Fibroblast of peridontal ligament (primary cell): Measurements from ENCODE around the gene ITPR1.

ENCODE experiments used
- DNase-seq: peaks from one replicate; pipeline ENCODE4 v3.0.0-alpha.2; 2010; ENCODE audit errors: extremely low read depth

ITPR1 gene

DNA sequence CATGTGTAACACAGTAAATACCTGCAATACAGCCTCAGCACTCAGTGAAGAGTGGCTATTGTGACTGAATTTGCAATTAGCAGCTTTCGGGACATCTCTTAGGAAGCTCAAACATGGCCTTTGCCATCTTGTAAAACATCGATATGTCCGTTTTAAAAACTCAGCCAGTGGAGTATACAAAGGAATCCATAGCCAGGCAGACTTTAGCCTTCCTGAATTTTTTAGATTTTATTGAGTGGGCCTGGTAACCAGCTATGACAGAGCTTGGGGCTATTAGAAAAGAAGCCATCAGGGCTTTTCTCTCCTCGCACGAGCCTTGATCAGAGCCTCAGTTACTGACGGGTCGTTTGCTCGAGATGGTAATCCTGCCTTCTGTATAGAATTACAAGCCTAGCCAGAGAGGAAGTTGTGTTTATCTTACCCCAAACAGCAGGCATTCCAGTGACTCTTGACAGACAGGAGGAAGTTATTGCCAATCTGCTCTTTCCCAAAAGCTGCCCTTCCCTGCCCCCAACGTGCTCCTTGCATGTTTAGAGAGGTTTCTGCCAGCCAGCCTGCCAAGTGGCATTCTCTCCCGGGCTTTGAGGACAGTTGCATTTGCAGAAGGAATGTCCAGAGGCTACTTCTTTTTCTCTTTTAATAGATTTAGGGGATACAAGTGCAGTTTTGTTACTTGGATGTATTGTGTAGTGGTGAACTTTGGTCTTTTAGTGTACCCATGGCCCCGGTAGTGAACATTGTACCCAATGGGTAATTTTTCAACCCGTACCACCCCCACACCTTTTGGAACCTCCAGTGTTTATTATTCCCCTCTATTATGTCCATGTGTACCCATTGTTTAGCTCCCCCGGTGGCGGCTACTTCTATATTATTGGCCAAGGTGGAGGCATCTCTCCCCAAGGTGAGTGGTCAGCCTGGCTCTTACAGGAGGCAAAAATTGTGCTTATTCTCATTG is 40.6 kb downstream of the ITPR1 start:
- DNase-seq, result no peak

DNA sequence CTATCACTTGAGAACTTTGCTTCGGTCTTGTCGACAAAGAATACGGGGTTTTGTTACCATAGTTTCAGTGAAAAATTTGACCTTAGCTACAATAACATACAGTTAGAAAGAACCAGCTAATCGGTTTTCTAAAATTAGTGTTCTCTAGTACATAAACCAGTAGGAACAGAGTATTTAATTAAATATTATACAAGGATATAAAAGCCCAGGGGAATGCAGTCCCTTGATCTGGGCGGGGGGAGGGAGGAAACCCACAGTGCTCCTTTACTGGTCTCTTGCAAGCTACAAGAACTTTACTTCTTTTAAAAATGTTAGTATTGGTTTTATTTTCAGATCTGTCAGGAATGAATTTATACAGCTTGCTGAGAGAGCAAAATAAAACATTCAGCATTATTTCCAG is 41.8 kb downstream of the ITPR1 start:
- no peak for DNase-seq

DNA sequence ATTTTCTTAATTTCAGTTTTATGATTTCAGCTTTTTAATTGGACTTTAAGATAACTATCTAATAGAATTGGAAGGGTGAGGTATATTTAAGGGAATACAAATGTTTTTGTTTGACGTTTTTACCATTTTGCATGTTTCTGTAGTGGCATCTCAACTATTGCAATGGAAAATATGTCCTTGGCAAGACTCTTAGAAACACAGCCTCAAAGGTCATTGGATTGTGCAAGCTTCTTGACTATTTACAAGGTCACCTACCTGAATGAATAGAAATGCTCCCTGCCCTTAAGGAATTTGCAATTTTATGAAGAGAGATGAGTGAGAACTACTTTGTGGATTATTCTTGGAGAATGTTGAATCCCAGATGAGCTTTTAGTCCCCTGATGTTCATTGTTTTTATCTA is 43.1 kb downstream of the ITPR1 start:
- DNase-seq, result no peak

DNA sequence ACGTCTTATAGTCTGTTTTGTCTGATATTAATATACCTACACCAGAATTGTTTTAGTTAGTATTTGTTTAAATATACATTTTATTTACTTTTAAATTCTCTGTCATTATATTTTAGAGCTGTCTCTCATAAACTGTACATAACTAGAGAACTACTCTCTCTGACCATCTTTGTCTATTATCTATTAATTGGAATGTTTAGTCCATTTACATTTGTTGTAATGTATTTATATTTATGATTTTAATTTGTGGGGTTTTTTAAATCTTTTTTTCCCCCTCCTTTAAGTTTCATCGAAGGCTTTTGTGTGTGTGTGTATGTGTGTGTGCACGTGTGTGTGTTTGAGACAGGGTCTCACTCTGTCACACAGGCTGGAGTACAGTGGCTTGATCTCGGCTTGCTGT is 47.1 kb downstream of the ITPR1 start:
- no peak for DNase-seq

DNA sequence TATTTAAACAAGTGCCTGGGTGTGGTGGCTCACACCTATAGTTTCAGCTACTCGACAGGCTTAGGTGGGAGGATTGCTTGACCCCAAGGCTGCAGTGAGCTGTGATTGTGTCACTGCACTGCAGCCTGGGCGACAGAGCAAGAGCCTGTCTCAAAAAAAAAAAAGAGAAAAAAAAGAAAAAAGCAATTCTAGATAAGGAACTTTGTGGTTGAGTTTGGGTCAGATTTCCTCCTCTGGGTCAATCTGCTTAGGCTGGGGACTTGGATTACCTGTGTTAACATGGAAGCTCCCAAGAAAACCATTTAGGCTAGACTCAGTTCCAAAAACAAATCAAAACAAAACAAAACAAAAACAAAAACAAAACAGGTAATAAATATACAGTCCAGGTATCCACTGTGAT is 50.0 kb downstream of the ITPR1 start:
- no peak for DNase-seq

DNA sequence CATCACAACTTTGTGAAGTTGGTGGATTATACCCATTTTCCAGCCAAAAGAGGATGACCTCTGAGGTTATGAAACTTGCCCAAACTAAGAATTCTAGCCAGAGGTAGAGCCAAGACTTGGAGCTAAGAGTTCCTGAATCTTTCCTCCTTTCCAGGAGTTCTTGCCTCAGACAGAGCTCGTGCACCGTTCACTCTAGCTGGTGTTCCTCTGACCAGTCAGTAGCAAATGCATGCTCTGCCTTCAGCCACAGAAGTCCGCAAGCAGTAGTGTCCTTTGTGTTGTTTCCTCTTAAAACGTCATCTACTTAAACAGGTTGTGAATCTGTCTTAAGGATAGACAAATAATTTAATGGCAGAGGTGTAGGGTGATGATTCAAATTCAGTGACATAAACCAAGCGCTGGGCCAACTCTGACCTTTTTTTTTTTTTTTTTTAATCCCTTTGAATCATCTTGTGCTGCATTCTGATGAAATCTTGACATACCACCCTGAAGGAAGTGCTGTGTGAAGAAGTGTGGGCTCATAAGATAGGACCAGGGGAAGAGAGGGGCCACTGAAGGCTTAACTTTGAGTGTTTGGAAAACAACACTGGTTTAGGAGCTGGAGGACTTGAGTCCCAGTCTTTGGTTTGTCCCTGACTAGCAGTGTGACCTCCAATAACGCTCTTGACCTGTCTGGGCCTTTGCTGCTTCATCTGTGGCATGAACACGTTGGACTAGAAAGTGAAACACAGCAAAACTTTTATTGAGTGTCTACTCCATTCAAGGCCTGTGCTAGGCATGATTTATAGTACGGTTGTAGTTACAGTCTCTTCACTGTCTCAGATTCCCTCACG is 53.4 kb downstream of the ITPR1 start:
- no peak for DNase-seq

DNA sequence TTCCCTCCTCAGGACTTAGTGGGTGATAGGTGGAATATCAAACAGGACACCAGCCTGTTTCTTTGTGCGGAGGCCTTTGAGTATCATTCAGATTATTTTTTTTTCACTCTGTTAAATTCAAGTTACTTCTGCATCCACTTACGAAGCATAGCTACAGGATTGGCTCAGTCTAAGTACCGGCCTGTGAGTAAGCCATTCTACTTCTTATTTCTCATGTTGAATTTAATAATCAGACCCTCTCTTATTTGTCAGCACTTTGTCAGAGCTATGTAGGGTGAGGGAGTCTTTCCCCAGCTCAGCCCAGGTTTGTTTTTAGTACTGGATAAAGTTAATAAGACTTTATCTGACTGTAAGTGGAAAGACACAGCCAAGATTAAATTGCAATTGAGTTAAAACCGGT is 54.7 kb downstream of the ITPR1 start:
- no peak for DNase-seq

DNA sequence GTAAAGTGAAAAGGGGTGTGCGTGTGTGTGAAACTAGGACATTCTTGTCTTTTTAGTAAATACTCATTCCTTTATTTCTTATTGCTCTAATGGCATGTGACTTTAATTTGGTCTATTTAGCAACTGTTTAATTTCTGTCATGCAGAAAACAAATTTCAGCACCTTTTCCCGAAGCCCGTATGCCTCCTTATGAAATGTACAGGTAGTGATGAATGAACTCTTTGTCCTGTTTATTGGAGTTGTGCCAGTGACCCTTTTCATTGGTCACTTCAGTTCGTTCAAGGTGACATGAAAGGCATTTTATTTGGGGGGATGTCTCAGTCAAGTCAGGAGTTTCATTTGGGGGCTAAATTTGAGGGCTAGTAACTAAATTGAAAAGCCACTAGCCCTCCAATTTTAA is 55.2 kb downstream of the ITPR1 start:
- DNase-seq, result no peak

DNA sequence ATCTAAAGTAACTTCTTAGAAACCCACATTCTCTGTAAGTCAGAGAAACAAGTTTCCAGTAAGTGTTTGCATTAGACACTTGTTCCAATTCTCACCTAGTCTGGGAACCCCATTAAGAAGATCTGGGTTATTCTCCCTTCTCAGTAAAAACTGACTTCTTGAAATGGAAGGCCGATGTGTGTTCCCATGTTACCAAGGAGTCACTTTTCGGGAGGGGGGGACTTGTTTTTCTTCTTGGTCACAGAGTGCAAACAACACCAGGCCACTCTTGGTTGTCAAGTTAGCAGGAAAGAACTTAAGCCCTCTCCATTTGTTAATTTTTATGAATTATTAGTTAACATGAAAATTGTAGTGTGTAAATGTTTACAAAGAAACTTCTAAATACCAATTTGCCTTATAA is 55.6 kb downstream of the ITPR1 start:
- DNase-seq, result no peak

DNA sequence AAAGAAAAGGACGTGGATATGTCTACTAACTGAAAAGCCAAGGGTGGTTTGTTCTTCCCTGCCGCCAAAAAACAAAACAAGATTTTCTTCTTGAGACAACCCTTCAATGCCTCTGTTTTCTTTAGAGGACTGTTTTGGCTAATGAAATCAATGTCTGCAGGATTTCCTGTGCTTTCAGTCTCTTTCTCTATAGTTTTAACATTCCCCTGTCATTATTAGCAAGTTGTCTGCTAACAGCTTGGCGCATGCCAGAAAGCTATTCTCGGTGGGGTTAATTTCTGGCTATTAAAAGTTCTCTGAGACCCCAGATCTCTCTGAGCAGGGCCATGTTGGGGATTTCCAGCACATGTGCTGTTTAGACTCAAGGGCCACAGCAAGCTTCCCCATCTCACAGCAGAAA is 56.7 kb downstream of the ITPR1 start:
- DNase-seq, result no peak

DNA sequence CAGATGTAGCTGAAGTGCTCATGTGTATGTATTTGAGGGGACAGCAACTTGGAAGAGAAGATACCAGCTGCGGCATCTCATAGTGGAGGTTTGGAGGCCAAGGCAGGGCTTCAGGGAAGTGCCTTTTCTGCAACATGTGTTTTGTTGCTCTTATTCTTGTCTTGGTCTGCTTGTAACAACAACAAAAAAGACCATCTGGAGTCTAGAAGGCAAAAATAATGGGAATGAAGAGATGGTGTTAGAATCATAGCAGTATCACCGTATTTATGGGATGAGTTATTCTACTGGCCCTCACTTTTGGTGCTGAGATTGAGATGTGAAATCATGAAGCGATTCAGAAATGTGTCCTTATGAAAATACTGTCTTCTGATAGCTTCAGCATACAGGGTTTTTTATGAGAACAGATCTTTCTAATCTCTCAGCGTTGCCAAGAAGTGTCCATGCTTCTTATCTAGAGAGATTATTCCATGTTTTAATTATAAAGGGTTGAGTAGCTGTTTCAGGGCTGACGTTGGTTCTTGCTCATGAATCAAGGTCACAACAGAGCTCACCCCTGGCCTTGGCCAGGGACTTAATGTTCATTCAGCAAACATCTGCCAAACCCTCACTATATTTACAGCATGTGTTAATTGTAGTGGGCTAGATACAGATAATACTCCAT is 58.0 kb downstream of the ITPR1 start:
- DNase-seq, result no peak

DNA sequence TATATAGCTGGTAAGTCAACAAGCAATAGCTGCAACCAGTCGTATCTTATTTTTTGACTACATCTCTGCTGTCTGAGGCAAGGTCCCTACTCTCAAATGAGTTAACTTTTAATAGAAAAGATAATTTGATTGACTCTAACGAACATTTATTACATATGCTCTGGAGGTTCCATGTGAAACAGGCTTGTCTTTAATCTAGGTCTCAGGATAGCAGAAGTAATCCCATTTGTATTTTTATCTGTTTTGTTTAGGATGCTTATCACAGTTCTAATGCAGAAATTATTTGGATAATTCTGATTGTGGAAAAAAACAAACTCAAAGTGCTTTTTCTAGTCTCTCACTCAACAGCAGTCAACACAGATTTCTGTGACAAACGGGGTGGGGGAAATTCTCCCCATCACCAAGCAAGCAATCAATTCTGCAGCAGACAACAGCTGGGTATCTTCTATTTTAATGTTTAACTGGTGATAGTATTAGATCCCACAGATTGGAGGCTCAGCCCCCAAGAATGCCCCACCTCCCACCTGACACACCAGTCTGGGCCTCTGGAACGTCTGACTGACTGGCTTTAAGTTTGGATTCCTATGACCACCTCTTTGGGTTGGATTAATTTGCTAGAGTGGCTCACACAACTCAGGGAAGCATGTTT is 58.8 kb downstream of the ITPR1 start:
- no peak for DNase-seq

DNA sequence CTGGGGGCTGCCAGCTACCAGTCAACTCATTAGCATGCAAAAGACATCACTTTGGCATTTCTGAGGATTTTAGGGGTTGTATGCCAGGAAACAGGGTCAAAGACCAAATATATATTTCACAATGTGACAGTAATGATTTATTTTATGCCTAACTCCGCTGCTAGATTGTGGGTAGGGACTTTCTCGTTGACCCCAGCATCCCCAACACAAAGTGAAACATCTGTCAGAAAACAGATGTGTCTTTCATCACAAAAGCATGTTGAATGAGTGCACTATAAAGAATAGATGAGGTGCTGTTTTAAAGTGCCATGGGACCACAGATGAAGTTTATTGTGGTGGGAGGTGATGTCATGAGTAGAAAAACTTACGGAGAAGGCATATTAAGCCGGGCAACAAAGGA is 59.7 kb downstream of the ITPR1 start:
- DNase-seq, result no peak

DNA sequence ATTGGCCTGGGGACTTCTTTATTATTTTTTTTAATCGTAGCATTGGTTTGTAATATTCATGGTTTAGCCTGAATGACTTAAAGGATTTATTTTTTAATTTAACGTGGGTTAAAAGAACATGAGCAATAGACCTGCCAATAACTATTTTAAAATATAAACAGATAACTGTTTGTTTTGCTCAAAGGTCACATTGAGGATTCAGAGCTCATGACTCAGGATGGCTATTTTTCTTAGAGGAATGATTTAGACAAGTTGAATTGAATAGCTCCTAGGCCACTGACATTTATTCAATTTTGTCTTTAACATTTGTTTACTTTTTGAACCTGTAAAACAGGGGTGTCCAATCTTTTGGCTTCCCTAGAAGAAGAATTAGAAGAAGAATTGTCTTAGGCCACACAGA is 68.5 kb downstream of the ITPR1 start:
- DNase-seq, result no peak

DNA sequence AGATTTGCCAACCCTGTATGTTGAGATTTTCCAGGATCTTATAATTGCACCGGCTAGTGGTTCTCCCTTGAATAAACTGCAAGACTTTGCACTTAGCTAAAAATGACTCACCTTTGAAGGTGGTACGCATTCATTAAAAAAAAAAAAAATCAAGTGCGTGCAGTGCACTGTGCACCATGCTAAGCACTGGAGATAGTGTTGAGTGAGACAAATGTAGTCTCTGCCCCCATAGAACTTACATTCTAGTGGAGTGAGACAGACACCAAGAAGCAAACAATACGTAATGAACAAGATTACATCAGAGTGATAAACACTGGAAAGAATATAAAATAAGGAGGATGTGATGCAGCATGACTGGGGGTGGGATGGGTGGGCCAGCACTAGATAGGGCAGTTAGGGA is 69.4 kb downstream of the ITPR1 start:
- no peak for DNase-seq

DNA sequence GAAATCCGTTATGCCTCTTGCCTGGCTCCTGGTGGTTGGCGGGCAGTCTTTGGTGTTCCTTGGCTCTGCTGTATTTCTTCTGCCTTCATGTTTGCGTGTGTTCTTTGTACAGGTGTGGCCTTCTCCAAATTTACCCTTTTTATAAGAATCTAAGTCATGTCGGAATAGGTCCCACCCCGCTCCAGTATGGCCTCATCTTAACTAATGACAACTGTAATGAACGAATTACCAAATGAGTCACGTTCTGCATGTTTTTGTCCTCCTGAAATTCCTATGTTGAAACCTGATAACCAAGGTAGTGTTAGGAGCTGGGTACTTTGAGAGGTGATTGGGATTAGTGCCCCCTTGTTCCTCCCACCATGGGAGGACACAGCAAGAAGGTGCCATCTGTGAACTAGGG is 71.1 kb downstream of the ITPR1 start:
- DNase-seq, result no peak

DNA sequence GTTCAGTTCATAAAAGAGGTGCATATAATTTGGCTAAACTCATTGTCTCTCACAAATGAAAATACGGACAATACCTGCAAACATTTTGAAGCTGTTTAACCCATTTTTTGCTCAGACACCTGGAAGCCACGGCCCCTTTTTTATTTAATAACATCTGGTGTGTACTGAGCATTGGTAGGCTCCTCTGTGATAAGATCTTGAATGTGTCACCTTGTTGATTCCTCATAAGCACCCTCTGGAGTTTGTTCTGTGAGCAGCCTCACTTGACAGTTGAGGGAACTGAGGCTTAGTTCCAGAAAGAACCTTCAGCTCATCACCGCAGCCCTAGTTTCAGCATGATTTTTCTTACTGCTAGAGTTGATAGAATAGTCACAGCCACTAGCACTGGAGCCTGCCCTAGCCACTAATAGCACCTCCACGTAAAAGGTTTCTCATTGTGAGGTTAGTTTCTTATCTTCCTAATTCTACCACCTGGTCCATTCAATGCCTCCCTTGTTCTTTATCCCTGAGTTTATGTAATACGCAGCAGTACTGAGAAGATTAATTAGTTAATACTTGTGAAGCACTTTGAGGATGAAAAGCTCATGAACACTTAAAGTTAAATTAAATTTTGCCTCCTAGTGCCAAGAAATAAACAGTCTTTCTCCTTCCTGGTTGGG is 71.9 kb downstream of the ITPR1 start:
- no peak for DNase-seq

DNA sequence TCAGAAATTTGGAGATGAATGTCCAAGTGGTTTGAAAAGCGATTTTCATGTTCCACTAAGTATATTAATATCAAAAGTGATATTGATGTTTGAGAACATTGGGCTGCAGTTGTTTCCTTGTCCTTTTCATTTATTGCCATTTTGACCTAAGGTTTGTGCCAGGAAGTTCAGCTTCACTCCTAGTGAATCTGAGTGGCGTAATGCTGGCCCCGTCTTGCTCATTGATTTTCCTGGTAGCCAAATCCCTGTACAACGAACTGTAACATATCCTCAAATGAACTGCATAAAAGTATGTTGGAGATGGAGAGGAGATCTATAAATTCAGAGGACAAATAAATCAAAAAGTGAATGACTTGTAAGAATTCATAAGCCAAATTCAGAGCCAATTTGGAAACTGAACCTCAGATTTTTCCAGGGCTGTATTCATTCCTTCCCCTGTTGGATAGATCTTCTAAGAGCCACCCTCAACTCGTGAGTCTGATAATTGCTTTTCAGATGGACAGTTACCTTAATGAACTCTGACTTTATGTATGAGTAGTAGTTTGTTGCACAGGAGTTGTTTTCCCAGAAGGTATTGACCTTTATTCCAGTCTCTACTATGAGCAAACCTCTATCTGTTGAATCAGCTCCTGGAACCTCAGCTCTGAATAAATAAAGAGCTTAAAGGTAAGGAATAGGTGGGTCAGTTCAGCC is 72.8 kb downstream of the ITPR1 start:
- DNase-seq, result no peak

DNA sequence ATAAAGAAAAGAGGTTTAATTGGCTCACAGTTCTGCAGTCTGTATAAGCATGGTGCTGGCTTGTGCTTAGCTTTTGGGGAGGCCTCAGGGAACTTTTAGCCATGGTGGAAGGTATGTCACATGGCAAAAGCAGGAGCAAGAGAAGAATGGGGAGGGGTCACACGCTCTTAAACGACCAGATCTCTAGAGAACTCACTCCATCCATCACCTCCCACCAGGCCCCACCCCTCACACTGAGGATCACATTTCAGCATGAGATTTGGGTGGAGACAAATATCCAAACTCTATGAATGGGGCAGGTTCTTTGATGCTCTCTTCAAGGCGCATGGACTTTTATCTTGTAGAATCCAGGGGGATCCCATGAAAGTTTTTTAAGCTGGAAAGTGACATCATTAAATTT is 75.7 kb downstream of the ITPR1 start:
- no peak for DNase-seq

DNA sequence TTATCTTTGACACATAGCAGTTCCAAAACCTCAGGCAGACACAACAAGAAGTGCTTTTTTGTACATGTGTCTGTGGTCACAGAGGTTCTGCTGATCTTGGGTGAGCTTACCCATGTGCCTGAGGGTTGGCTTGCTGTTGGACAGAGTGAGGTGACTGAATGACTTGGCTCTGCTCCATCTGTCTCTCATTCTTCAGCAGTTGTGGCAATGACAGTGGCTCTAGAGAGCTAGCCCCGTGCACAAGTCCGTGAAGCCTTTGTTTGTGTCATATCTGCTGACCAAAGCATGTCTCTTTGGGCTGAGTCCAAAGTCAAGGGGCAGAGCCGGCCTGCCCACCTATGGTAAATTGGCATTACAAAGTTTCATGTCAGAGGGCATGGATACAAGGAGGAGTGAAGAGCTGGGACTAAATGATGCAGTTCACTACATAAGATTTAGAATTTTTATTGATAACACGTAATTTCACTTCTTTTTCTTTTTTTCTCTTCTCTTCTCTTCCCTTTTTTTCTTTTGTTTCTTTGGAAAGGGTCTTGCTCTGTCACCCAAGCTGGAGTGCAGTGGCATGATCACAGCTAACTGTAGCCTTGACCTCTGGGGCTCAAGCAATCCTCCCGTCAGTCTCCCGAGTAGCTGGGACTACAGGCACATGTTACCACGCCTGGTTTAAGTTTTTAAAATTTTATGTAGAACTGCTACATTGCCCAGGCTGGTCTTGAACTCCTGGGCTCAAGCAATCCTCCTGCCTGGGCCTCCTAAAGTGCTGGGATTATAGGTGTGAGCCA is 77.9 kb downstream of the ITPR1 start:
- DNase-seq, result no peak
